RCC 7860 (cell line): ENCODE data around the gene MTTP.

Source experiments
- DNase-seq: peaks from one replicate; pipeline ENCODE4 v3.0.0-alpha.2; 2015; ENCODE audit warnings: low spot score
- FAIRE-seq: peaks from 2 replicates; lab custom pipeline; 2012; peaks lifted over from hg19 to GRCh38; lab: Jason Lieb, UNC

MTTP gene

DNA sequence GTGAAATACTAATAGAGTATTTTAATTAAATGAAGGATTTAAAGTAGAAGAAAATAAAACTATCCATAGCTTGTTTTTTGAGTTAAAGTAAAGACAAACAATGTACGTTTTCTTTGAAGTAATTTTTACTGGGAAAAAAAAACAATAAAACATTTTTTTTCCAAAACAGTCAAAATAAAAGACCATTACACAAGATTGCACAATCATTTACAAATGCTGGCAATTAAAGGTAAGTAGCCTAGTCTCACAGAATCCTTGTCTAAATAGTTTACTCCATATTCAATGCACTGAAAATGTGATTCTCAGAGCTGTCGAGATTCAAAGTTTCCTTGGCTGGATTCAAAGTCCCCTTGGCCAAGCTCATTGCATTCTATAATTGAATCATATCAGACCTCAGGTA, 61.8 kb downstream of the MTTP start:
- no peak for DNase-seq
- FAIRE-seq = no peak

DNA sequence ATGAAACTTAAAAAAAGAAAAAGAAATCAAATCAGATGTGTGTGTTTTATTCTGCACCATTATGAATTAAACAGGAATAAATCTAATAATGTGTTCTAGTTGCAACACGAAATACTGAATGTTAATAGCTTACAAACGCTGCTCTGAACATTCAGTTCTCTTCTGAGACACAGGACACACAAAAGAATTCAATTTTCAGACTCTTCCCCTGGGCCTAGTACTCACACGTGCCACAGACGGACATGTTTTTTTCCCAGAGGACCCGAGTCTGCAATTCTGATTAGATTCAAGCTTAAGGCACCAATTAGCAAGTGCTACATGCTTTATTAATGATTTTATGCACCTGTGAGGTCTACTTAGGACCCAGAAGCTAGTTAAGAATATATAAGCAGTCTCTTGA, 62.5 kb downstream of the MTTP start:
- FAIRE-seq = no peak
- DNase-seq = no peak

GRCh38 chr4:99640676-99641075, 66.1 kb downstream of the MTTP start:
- no peak for DNase-seq
- FAIRE-seq = no peak

- no peak for DNase-seq
- no peak for FAIRE-seq
These were observed 68.3 kb downstream of the MTTP start for GRCh38 chr4:99642725-99643489.

- FAIRE-seq = no peak
- no peak for DNase-seq
These were observed 69.8 kb downstream of the MTTP start for GRCh38 chr4:99644453-99644852.

GRCh38 chr4:99645036-99645435, 70.4 kb downstream of the MTTP start:
- FAIRE-seq (no peak), DNase-seq (no peak)

DNA sequence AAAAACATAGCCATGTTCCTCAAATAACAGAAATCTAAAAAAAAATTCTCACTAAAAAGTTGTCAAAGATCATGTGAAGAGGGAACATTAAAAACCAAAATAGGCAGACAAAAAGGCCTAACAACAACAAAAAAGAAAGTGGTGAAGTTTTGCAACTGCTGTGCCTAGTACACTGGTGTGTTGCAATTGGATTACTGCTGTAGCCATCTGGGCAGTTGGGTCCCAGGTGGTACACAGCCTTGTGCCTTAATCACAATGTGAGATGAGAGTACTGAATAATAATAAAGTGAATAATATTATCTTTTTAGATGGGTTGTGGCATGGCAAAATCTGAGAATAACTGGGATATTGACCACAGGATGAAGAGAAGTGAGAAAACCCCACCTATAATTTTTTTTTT, 71.0 kb downstream of the MTTP start:
- FAIRE-seq (no peak), DNase-seq (no peak)

DNA sequence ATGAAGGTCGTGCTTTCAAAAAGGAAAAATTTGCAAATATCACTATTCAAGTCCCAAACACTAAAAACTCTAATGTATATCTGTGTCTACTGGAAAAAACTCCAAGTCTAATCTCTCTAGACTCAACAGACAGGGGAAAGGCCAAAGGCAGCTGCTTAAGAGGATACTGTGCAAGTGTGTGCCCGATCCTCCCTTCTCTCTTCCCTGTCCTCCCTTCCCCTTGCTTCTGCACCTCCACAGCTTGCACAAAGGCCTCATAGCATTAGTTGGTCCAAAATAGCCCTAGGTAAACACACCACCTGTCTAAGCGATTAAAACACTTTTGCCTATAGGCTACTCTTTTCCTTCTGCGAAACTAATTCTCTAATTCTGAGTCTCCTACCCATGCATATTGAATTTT, 72.4 kb downstream of the MTTP start:
- FAIRE-seq = no peak
- no peak for DNase-seq

DNA sequence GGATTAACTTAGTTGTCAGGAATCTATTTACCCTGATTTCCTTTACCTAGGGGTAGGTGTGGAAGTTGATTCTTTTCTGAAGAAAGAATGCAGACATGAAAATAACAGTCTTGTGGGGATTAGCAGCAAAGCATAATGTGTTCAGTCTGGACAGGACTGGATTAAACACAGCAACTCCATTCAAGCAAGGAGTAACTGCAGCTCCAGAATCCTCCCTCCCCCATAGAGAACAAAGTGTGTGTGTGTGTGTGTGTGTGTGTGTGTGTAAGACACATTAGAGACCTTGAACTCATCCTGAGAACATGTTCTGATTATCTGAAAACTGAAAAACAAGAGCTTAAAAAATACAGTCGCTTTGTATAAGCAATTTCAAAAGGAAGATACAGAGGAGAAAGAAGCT, 73.7 kb downstream of the MTTP start:
- DNase-seq (no peak), FAIRE-seq (no peak)

DNA sequence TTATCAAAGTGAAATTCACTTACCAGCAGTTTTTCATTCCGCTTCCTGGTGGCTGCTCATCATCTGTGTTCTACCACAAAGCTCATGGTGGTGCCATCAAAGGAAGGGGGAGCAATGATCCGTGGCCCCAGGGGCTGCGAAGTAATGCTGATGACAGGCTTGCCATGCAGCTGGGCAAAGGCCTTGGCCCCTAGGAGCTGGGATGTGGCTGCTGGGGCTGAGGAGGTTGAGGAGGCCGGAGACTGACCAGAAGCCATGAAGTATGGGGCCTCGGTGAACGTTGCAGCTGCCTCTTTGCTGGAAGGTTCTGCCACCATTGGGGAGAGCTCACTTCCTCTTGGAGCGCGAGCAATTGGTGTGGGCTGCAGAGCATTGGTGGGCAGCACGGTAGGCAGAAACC, 74.6 kb downstream of the MTTP start:
- no peak for FAIRE-seq

GRCh38 chr4:99649778-99650177, 75.2 kb downstream of the MTTP start:
- DNase-seq (no peak), FAIRE-seq (no peak)

More for the DNA sequence above, 74.6 kb downstream of the MTTP start:
- no peak for DNase-seq

DNA sequence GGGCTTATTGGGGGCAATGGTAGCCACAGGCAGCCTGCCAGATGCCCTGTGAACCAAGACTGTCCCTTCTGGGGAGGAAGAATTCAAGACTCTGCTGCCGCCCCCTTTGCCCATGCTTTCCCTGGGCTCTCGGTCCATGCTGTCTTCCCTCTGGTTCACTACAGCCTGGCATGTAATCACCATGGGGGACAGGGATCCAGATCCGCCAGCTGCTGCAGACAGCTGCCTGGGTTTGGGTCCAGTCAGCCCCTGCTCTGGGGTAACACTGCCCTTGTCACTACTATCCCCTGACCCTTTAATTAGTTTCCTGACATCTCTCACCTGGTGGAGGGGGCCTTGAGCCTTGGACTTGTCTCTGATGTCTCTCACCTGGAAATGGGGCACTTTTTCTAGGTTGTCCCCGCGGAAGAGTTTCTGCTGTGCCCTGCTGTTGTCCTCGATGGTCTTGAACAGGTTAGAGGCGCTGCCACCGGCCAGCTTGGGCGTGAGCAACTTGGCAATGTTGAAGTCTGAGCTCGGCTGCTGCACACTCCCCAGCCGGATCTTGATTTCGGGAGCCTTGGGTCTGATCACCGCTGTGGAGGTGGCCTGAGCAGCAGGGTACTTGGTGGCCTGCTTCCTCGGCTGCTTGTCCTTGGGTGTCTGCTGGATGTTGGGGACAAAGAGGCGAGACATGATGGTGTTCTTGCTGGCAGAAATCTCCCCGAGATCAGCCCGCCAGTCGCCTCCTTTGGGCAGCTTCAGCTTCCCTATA, 76.6 kb downstream of the MTTP start:
- DNase-seq (no peak), FAIRE-seq (no peak)

DNA sequence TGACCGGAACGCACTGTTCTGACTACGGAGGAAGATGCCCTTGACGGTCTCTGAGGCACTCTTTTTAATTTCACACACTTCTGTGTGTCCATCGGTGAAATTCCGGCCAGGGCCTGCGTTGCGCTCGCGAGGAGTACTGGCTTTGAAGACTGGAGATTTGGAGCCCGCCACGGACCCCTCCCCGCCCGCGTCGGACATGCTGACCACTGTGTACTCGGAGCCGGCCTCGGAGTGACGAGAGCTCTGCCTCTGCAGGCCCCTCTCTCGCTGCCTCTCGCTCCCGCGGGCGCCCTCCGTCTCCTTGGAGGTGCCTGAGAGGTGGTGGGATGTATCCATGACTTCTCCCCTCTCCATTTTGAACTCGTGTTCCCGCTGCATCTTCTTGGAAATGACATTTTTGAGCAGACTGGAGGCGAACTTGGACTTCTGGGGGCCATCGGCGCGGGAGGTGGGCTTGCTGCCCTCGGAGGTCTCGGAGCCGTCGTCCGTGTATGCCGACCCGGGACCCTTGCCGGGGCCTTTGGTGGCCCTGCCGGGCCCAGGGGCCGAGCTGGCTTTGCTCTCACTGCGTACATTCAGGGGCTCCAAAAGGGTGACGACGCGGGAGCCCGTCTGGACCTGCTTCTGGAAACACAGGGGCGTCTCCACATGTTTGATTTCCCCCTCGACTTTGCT, 77.3 kb downstream of the MTTP start:
- no peak for DNase-seq
- FAIRE-seq = no peak

- DNase-seq (no peak), FAIRE-seq (no peak)
These were observed 78.2 kb downstream of the MTTP start for GRCh38 chr4:99652596-99653436.

- DNase-seq (no peak), FAIRE-seq (no peak)
These were observed 79.3 kb downstream of the MTTP start for GRCh38 chr4:99653916-99654315.

DNA sequence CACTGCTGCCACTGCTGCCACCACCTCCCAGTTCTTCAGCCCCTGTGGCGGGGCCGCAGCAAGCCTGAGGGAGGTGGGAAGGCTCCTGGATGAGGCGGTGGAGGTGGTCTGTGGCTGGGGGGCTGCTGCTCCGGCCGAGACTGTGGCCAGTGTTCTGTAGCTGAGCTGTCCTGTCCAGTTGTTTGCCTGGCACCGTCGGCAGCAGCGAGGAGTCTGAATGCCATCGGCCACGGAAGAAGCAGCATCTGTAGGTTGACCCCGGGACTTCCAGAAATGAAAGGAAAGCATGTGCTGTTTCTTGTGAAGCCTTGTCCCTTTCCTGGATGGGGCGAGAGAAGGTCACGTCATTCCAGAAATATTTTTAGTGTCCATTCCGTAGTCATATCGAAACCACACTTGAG, 79.7 kb downstream of the MTTP start:
- no peak for DNase-seq
- no peak for FAIRE-seq

- no peak for DNase-seq
- FAIRE-seq = no peak
These were observed 80.9 kb downstream of the MTTP start for GRCh38 chr4:99655308-99656081.

- no peak for DNase-seq
- no peak for FAIRE-seq
These were observed 83.2 kb downstream of the MTTP start, which contains the start of gene C4orf54 for GRCh38 chr4:99657798-99658197. Gene C4orf54 (minus strand): TSS chr4:99657828. CDS start chr4:99654648, 3,180 bp downstream.

- FAIRE-seq = no peak
- DNase-seq = no peak
These were observed 84.0 kb downstream of the MTTP start for GRCh38 chr4:99658666-99659065.

DNA sequence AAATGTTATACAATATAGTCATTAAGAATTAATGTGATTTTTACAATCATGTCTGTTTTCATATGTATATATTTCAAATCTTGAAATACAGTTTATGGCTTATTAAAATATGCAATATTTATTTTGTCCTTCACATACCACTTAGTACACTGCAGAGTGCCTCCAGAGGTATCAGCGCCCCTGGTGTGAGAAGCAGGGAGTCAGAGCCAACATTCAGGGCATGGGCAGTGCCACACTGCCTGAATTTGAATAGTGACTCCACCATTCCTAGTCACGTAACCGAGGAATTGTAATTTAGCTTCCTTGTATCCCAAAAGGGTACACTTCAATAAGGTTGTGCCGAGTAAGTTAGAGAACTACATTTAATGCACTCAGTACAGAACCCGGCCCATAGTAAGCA, 87.3 kb downstream of the MTTP start:
- DNase-seq = no peak
- FAIRE-seq = no peak
